ENCODE results near the gene DIMT1. TPM values are rescaled to one million over a fixed set of nuclear protein-coding genes. Genes with fewer than 3 reads are reported as not detected.
A peak's percentile ranks its signal among the peaks of the same experiment; 100 is the strongest.

The DIMT1 gene
- total RNA-seq, 2 donors from 2014 or later = 26.1 to 35.6 TPM

DNA sequence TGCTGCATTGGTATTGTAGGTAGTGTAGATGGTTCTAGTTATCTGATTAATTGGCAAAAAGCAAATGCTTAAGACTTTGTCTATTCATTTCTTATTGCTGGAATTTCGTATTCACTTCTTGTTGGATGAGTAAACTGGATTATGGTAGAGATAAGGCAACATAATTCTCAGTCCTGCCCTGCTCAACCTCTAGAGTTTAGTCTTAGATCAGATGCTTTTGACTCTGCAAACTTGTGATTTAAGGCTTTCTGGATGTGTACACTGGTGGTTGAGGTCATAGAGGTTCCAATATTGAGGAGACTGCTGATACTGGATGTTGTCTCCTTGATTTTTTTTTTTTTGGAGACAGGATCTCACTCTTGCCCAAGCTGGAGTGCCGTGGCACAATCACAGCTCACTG is 62.7 kb downstream of the DIMT1 start:
- intact Hi-C loops (cut with DNase I) = no loop called here
- DNase-seq (ENCODE audit: low spot score) = no peak
- no peak overlapping the region for H3K4me3 ChIP-seq
- H3K9me3 ChIP-seq = no peaks in the 10 kb centered on the region
- no peak for TF ChIP-seq POLR2AphosphoS5 (IDR thresholded peaks at IDR 0.05)
- no peak for TF ChIP-seq CTCF (IDR thresholded peaks at IDR 0.05)
- no peak for TF ChIP-seq POLR2A (IDR thresholded peaks at IDR 0.05)
- no peak overlapping the region for H3K27ac ChIP-seq
- no peaks in the 10 kb centered on the region for H3K27me3 ChIP-seq (replicated peaks; ENCODE audit: insufficient read depth)
- no peaks in the 10 kb centered on the region for H3K36me3 ChIP-seq
- H3K4me1 ChIP-seq (replicated peaks) = no peaks in the 10 kb centered on the region
- 94% methylated on average over 2 of the region's 2 CpGs for WGBS

DNA sequence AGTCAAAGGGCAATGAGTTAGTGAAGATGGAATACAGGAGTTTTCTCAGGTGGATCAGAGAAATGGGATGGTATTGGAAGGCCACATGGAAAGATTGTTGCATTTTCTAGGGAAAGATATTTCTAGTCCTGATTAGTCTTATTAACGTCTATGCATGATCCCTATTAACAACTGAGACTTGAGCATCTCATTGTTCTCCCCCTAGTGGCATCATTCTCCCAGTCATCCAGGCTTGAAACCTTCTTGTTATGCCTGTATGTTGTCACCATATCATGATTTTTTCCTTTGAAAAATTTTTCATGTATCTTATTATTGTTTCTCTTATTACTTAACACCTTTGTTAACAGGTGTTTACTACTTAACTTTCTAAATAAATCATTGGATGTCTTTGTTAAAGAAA is 63.3 kb downstream of the DIMT1 start:
- WGBS = 49% methylated on average over 1 of the region's 1 CpG
- intact Hi-C loops (cut with DNase I) = no loop called here
- Histone ChIP-seq H3K4me3 (no peak overlapping the region), H3K36me3 (no peaks in the 10 kb centered on the region), H3K4me1 (replicated peaks) (no peaks in the 10 kb centered on the region), H3K27ac (no peak overlapping the region), H3K27me3 (replicated peaks; ENCODE audit: insufficient read depth) (no peaks in the 10 kb centered on the region), H3K9me3 (no peaks in the 10 kb centered on the region)
- DNase-seq (ENCODE audit: low spot score) = no peak
- TF ChIP-seq POLR2AphosphoS5 (IDR thresholded peaks at IDR 0.05) (no peak), CTCF (IDR thresholded peaks at IDR 0.05) (peak in 1 of 4 experiments; percentile 17)

Small RNA genes lying within 50 kb of the gene (small RNA-seq; reads per million reads assigned to genes)
- gene RNU6-661P = 0 reads per million in 2 donors

Other genes with a start within 250 kb of the DIMT1 start
- 10 to 100 TPM; 20.3 to 43.4 TPM for gene KIF2A, start 97.7 kb downstream of the DIMT1 start, total RNA-seq
- 10 to 100 TPM; 15.5 to 36.2 TPM for gene IPO11, start 8.9 kb upstream of the DIMT1 start, total RNA-seq
- 1 to 10 TPM in 1 of 2 donors, under 1 TPM in 1; 0.36 to 3.1 TPM for gene LRRC70, start 174.9 kb upstream of the DIMT1 start, total RNA-seq

All from prostate gland (tissue), 2 donors.